Osteocyte (in vitro differentiated cells): ENCODE results near the gene CROCC2. TPM values are rescaled to one million over a fixed set of nuclear protein-coding genes. Genes with fewer than 3 reads are reported as not detected.

Experiments used
- DNase-seq: peaks from one replicate; pipeline ENCODE4 v3.0.0; 2021; ENCODE audit warnings: mixed read lengths; ENCODE audit not compliant: unreplicated experiment; ENCODE audit errors: extremely low spot score
- H3K27ac Mint-ChIP-seq: one replicate; pipeline ENCODE4 v1.8.0; 2021; ENCODE audit warnings: mild to moderate bottlenecking, mixed read lengths; ENCODE audit not compliant: unreplicated experiment
- H3K27me3 Mint-ChIP-seq: one replicate; pipeline ENCODE4 v1.8.0; 2021; ENCODE audit warnings: mixed read lengths; ENCODE audit not compliant: unreplicated experiment
- H3K36me3 Mint-ChIP-seq: one replicate; pipeline ENCODE4 v1.8.0; 2021; ENCODE audit warnings: mixed read lengths; ENCODE audit not compliant: unreplicated experiment
- H3K4me1 Mint-ChIP-seq: one replicate; pipeline ENCODE4 v1.8.0; 2021; ENCODE audit warnings: mixed read lengths; ENCODE audit not compliant: unreplicated experiment
- H3K4me3 Mint-ChIP-seq: one replicate; pipeline ENCODE4 v1.8.0; 2021; ENCODE audit warnings: mild to moderate bottlenecking, moderate library complexity, mixed read lengths; ENCODE audit not compliant: unreplicated experiment
- H3K9me3 Mint-ChIP-seq: one replicate; pipeline ENCODE4 v1.8.0; 2021; ENCODE audit warnings: mixed read lengths; ENCODE audit not compliant: unreplicated experiment
- CTCF ChIP-seq: fragments of 200-600 bp; sonication (generic); IDR thresholded peaks from 2 replicates; pipeline ENCODE4 v1.5.0; 2021; ENCODE audit warnings: antibody characterized with exemption, mild to moderate bottlenecking, moderate library complexity
- total RNA-seq: library from RNA; stranded (reverse); gene quantifications from 2 replicates; pipeline ENCODE4 v1.2.1, GENCODE V29; 2021

Gene CROCC2
- total RNA-seq, 1 donor from 2014 or later, result not detected

- peak overlapping the region; percentile 22 for H3K4me3 Mint-ChIP-seq
- peaks cover 6% of the 10 kb centered on the region for H3K36me3 Mint-ChIP-seq
- TF ChIP-seq CTCF, result no peak
- H3K27me3 Mint-ChIP-seq, result peaks cover 34% of the 10 kb centered on the region
- peaks cover 21% of the 10 kb centered on the region for H3K4me1 Mint-ChIP-seq
- no peak overlapping the region for H3K27ac Mint-ChIP-seq
- H3K9me3 Mint-ChIP-seq, result peaks cover 16% of the 10 kb centered on the region
- peak; percentile 90 for DNase-seq
Measured at GRCh38 chr2:241009601-241010530, 103.7 kb downstream of the CROCC2 start.

GRCh38 chr2:241010531-241011295 lies 104.6 kb downstream of the CROCC2 start:
- Mint-ChIP-seq H3K36me3 (peaks cover 6% of the 10 kb centered on the region), H3K27me3 (peaks cover 42% of the 10 kb centered on the region), H3K27ac (no peak overlapping the region), H3K9me3 (peaks cover 11% of the 10 kb centered on the region), H3K4me1 (peaks cover 21% of the 10 kb centered on the region), H3K4me3 (no peak overlapping the region)
- DNase-seq, result peak; percentile 83
- TF ChIP-seq CTCF, result no peak

- Mint-ChIP-seq H3K27ac (no peak overlapping the region), H3K9me3 (peaks cover 6% of the 10 kb centered on the region), H3K4me1 (peaks cover 21% of the 10 kb centered on the region), H3K4me3 (no peak overlapping the region), H3K36me3 (peaks cover 3% of the 10 kb centered on the region), H3K27me3 (peaks cover 44% of the 10 kb centered on the region)
- TF ChIP-seq CTCF, result no peak
- peak; percentile 64 for DNase-seq
Measured at GRCh38 chr2:241011296-241011600, 105.1 kb downstream of the CROCC2 start.

- Mint-ChIP-seq H3K27me3 (peaks cover 40% of the 10 kb centered on the region), H3K4me3 (no peak overlapping the region), H3K9me3 (no peaks in the 10 kb centered on the region), H3K4me1 (peaks cover 21% of the 10 kb centered on the region), H3K27ac (no peak overlapping the region), H3K36me3 (peaks cover 3% of the 10 kb centered on the region)
- TF ChIP-seq CTCF, result no peak
- peak; percentile 83 for DNase-seq
Measured at GRCh38 chr2:241011751-241012510, 105.8 kb downstream of the CROCC2 start.
